ENCODE results near the gene INTS11.

The INTS11 gene

GRCh38 chr1:1340185-1340584, 15.7 kb upstream of the INTS11 start:
- DNase-seq (ENCODE audit: low spot score) = no peak
- TF ChIP-seq CTCF (IDR thresholded peaks at IDR 0.05; ENCODE audit: extremely low read depth, missing control alignments) = no peak

DNA sequence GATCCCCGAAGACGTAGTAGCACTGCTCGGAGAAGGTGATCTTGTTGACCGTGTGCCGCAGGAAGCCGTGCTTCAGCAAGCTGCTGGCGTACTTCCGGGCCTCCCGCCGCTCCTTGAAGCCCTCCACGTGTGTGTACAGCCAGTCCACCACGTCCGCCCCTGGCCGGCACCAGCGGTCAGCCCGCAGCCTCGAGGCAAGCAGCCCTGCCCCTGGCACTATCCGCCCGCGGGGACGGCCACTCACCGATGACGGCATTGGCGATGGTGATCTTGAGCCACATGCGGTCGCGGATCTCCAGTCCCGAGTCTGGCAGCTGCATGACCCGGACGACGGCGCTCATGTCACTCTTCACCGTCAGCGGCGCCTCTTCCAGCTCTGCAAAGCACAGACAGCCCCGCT, 13.8 kb upstream of the INTS11 start:
- no peak for DNase-seq (ENCODE audit: low spot score)
- no peak for TF ChIP-seq CTCF (IDR thresholded peaks at IDR 0.05; ENCODE audit: extremely low read depth, missing control alignments)

DNA sequence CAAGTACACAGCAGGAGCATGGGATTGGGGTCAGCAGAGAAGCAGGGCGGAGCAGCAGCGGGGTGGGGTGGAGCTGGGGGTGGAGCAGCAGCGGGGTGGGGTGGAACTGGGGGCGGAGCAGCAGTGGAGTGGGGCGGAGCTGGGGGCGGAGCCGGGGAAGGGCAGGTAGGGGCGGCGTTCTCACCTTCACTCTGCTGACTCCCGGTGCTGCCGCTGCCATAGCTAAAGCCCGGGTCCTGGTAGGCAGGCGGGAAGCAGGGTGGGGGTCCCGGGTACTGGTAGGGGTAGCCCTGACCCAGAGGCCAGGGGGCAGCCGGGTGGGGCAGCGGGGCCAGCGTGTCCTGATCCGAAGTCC, 13.3 kb upstream of the INTS11 start:
- TF ChIP-seq CTCF (IDR thresholded peaks at IDR 0.05; ENCODE audit: extremely low read depth, missing control alignments) = no peak
- DNase-seq (ENCODE audit: low spot score) = peak; percentile 89

GRCh38 chr1:1336931-1337792, 12.7 kb upstream of the INTS11 start:
- TF ChIP-seq CTCF (IDR thresholded peaks at IDR 0.05; ENCODE audit: extremely low read depth, missing control alignments) = no peak
- DNase-seq (ENCODE audit: low spot score) = peak; percentile 26

DNA sequence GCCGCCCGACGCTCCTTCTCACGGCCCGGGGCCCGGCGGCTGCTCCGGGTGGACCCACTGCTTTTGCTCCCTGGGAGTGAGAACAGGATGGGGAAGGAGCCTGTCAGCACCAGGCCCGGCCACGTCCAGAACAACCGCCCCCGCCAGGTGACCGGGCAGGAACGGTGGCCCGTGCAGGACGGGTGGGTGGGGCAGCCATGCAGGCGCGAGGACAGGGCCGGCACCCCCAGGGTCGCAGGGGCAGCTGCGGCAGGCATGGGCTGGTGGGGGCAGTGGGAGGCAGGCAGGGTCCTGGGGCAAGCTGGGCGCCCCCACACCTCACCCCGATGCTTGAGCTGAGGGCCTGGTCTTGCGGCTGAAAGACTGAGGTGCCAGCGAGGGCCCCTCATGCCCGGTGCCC, 12.0 kb upstream of the INTS11 start:
- no peak for DNase-seq (ENCODE audit: low spot score)
- TF ChIP-seq CTCF (IDR thresholded peaks at IDR 0.05; ENCODE audit: extremely low read depth, missing control alignments) = no peak

- no peak for DNase-seq (ENCODE audit: low spot score)
- no peak for TF ChIP-seq CTCF (IDR thresholded peaks at IDR 0.05; ENCODE audit: extremely low read depth, missing control alignments)
Measured at GRCh38 chr1:1335792-1336248, 11.4 kb upstream of the INTS11 start.

DNA sequence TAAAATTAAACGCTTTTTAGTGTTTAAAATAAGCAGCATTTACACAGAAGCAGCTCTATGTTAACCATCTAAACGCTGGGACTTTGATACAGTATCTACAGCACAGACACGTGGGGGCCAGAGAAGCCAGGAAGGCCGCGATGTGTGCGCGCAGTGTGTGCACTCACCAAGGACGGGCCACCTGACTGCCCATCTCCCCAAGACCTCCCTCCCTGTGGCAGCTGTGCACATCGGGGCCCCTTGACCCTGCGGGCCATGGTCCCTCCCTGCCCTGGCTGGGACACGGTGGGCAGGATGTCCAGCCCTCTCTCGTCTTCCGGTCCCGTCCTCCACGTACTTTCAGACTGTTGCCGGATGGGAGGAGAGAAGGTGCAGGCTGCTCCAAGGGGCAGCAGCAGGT, 10.8 kb upstream of the INTS11 start:
- TF ChIP-seq CTCF (IDR thresholded peaks at IDR 0.05; ENCODE audit: extremely low read depth, missing control alignments) = no peak
- DNase-seq (ENCODE audit: low spot score) = no peak

All from GM20000 (cell line).